ENCODE data around the gene SYNE1.

- no peak for TF ChIP-seq GATA3 (IDR thresholded peaks at IDR 0.05; ENCODE audit: low read depth, low read length)
- TF ChIP-seq GATA2 (IDR thresholded peaks at IDR 0.05; ENCODE audit: low read depth, low read length): no peak
Observed at GRCh38 chr6:152100183-152100618, 537.0 kb downstream of the SYNE1 start.

Measured in SH-SY5Y (cell line).